ENCODE measurements around the gene TMEM132E.

The TMEM132E gene

DNA sequence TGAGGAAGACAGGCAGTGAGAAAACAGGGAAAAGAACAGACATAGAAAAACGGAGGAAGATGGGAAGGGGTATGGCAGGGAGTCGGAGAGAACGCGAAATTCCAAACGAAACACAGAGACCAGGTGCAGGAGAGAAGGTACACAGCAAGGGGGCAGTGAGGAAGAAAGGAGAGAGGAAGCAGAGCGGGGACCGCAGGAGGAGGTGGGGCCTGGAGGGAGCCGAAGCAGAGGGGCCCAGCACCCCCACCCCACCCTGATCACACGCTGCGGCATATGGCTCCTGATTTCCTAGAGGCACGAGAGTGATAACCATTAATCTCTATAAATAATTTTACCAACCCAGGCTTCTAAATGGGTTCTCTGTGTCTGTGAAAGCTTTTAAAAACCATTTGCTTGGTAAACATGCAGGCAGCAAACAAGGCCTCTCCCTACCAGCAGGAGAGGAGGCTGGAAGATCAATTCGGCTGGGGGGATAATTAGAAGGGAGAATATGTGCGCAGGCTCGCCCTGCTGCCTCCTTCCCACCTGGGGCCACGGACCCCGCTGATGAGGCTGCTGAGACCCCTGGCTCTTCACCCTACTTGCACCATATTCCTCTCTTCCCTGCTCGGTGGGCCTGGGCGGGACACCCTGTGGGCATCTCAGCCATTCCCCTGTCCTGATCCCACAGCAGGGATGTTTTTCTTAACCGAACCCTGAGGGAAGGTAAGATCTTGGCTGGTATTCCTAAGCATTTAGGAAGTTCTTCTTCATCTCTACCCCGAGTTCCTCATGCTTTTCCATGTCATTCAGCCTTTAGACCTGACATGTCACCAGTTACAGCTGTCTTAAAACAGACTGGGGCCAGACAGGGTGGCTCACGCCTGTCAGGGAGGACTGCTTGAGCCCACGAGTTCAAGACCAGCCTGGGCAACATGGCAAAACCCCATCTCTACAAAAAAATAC is 86.7 kb downstream of the TMEM132E start:
- no peak for DNase-seq (ENCODE audit: low read depth in 2 of 2)

DNA sequence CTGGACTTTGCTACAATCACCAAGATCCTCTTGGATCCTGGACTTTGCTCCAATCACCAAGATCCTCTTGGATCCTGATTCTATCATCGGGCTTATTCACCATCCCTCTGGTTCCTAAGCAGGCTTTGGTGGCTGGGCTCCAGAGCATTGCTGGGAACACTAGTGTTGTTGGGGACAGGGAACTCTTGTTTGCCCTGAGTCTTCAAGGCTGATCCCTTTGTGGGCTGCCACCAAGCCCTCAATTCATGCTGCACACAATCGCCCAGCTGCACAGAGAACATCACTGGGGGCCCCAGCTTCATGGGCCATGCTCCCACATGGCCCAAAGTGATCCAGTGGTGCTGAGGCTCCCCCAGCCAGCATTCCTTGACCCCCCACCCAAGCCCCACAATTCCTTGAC is 88.3 kb downstream of the TMEM132E start:
- DNase-seq (ENCODE audit: low read depth in 2 of 2): no peak

DNA sequence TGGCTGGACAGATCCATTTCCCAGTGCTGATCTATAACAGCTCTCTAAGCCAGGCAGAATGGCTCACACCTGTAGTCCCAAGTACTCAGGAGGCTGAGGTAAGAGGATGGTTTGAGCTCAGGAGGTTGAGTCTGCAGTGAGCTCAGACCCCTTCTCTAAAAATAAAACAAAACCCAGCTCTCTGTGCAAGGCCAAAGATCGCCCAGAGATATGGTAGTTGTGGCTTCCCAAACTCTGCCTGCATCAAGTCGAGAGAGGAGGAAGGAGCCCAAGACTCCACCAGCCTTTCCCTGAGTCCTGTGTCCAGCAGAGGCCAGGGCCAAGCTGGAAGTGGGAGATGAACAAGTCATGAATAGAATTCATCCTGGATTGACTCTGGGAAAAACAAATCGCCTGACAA is 88.8 kb downstream of the TMEM132E start:
- no peak for DNase-seq (ENCODE audit: low read depth in 2 of 2)

DNA sequence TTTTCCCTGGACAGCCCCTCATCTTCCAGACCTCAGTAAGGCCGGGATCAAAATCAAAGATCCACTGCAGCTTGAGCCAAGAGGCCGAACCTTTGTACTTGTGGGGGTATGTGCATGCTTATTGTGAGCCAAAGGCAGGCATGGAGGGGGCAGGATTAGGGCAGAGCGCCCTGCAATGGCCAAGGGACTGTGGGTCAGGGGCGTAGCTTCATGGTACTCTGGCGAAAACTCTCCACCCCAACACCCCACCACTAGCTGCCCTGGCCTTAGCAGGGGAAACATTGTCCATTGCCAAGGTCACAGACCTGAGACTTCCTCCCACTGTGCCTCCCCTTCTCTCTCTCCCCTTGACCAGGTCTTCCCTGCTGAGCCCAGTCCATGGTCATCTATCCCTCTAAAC is 90.1 kb downstream of the TMEM132E start:
- DNase-seq (ENCODE audit: low read depth in 2 of 2): no peak

DNA sequence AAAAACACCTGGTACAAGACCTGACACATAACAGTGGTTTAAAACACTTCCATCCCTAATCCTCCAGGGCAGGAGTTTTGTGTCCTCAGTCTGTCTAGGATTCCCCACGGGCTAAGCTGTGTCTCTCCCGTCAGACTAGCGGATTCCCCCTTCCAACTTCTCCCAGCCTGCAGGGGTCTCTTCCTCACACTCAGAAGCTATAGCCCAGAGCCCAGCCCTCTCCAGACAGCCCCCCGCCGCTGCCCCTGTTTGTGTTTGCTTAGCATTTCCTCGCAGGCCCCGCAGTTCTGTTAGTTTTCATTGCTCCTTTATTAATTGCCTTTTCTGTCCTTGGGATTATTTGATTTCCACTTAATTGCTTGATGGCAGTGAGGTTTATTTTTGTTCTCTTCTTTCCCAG is 91.2 kb downstream of the TMEM132E start:
- no peak for DNase-seq (ENCODE audit: low read depth in 2 of 2)

DNA sequence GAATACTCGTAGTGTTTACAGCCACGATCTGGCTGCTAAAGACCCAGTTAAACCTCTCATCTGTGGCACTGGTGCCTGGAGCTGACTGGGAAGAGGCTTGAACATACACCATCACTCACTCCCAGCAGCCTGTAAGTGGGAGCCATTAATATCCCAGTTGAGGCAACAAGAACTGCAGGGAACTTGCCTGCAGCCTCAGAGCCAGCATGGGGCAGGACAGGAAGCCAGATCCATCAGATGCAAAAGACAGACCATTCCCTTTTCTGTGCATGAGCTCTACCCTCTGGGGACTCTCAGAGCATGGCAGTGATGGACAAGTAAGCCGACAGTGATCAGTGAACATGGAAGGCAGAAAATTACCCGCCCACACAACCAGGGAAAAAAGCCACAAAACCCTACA is 91.8 kb downstream of the TMEM132E start:
- no peak for DNase-seq (ENCODE audit: low read depth in 2 of 2)

DNA sequence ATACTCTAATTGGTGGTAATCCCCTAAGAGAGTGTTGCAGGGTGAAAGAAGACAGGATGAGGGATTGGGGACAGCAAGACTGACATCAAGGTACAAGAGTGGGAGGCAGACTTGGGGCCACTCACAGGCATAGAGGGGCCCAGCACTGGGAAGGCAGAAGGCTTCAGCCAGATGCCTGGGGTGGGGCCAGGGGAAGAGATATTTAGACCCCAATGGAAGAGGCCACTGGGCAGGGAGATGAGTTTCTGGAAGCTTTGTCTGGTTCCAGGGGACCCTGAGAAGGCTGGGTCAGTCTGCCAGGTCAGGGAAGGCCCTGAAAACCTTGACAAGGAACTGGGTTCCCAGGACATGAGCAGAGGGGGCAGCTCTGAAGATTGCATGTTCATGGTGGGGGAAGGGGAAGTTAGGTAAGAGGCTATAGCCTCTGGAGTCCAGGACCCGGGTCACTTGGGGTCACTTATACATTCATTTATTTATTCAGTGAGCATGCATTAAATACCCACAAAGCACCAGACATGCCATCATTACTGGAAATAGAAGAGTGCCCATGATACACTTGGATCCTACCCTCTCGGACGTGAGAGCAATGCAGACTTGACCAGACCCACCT is 92.9 kb downstream of the TMEM132E start:
- DNase-seq (ENCODE audit: low read depth in 2 of 2): no peak

DNA sequence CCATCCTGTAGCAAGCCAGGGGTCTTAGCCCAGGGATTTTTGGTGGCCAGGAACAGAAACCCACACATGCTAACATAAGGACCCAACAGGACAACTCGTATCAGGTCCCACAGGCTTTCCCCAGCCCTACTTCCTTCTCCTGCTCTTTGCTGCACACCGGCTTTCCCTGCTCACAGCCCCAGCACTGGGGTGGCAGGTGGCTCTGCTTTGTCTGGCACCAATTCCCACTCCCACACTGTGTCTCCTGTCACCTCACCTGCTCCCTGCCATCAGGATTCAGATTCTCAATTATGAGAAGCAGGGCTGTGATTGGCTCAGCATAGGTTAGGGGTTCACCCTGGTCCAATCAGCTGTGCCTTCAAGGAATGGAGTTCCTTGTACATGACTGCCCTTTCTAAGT is 94.1 kb downstream of the TMEM132E start:
- no peak for DNase-seq (ENCODE audit: low read depth in 2 of 2)

DNA sequence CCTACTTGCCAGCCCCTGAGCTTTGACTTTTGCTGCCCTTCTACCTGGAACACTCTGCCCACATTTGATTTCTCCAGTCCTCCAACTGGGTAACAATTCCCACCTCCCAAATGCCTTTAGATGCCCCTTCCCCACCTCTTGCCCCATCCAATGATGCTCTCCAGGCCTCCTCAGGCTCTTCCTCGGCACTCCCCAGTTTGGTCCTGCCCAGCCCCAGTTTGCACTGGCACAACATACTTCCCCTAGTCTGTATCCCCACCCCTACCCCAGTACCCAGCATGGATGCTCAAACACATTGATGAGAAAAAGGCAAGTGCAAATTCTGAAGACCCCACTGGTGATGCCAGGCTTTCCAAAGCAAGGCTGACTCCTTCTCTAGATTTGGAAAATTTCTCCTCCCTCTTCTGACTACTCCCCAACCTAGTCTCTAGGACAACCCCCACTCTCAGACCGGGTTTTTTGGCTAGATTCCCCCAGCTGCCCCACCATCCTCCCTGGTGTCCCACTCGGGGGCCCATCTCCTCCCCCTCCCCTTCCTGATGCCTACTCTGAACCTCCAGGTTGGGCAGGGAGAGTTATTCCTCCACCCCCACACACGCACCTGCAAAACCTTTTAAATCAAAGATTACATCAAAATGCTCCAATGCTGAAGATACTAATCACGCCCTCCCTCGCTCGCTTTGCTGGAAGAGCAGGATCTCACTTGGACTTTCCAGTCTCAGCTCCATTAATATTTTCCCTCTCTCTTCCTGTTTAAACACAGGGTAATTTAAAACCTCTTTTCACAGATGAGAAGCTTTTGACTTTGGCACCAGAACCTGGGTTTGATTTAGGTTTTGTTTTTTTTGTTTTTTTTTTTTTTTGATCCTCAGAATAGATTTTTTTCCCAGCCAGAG is 94.9 kb downstream of the TMEM132E start:
- DNase-seq (ENCODE audit: low read depth in 2 of 2): no peak

DNA sequence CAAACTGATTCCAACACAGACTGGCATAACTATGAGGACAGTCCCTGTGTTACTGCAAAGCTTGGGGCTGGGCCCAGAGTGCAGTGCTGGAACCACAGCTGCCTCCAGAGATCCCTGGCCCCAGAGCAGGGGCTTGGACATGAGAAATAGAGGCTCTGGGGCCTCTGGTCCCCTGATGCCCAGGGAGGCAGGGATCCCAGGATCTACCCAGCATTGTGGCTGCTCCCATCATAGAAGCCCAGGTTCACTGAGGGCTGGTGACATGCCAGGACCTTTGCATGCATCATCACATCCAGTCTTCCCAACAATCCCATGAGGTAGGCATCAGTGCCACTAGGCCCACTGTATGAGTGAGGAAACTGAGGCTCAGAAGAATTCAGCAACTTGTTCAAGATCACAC is 95.8 kb downstream of the TMEM132E start:
- no peak for DNase-seq (ENCODE audit: low read depth in 2 of 2)

DNA sequence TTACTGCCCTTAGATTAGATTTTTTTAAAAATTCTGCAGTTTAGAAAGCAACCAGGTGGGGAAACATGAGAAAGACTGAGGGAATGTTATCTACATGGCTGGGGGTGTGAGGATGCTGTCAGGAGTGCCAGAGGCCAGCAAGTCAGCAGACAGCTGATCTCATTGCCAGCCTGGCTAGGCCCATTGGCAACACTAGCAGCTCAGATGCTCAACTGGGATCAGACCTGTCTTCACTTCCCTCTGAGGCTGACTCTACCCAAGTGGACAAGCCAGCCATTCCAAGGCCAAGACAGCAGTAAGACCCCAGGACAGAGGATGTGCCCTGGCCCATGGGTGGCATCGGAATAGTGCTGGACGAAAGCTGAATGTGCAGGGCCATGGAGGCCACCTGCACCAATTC is 96.2 kb downstream of the TMEM132E start:
- no peak for DNase-seq (ENCODE audit: low read depth in 2 of 2)

DNA sequence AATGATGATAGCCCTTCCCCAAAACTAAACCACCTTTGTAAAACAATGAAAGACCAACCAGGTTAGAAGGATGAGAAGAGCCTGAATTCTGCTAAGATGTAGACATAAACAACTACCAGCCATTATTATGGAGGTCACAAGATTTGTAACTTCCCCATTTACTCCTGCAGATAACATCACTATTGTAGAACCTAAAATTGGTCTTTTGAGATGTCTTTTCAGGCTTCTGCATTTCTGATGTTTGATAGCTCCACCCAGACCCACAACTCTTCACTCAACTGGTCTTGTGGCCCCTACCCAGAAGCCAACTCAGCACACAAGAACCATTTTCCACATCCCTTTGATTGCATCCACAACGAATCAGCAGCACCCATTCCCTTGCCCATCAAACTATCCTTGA is 100.8 kb downstream of the TMEM132E start:
- no peak for DNase-seq (ENCODE audit: low read depth in 2 of 2)

DNA sequence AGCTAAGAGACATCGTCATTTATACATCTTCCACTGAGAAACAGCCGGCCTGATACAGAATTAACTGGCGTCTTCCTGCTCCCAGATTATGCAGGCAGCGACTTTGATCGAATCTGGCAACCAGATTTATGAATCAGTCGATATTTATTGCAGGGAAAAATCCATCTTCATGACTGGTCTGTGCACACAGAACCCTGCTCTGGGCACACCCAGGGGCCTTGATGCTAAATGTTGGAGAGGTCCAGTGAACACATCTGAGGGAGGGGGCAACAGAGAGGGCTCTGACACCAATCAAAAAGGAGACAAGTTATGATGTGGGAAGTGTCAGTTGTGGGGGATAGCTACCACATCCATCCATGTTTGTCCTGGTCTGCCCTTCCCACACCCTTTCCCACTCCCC is 102.9 kb downstream of the TMEM132E start:
- no peak for DNase-seq (ENCODE audit: low read depth in 2 of 2)

DNA sequence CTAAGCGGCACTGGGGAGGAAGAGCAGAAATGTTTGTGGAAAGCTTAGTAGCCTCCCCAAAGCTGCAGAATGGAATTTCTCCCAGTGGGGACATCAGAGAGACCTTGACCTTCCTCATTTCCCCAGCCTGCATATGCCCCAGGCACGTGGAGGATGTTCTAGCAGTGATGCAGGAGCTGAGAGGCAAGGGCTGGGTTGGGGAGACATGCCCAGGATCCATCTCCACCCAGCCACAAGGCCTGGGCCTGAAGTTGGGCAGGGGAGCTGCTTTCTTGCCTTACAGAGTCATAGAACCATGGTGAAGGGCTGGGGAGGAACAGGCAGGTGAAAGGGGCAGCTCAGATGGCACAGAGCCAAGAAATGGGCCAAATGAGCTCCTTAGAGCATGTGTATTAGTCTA is 104.0 kb downstream of the TMEM132E start:
- no peak for DNase-seq (ENCODE audit: low read depth in 2 of 2)

All from stimulated activated CD8-positive, alpha-beta memory T cell treated with anti-CD3 and anti-CD28 coated beads, Interleukin-2, amount 100 ng/mL, for 1 hour (primary cell).